ENCODE data around the gene MACIR. TPM values are rescaled to one million over a fixed set of nuclear protein-coding genes. Genes with fewer than 3 reads are reported as not detected.

MACIR gene
- total and polyA plus RNA-seq, 9 of the 15 experiments (the other 6 are each of a cell fraction or from before 2014, with no cell fraction given): 1.4 to 11.6 (median 9.4) TPM

DNA sequence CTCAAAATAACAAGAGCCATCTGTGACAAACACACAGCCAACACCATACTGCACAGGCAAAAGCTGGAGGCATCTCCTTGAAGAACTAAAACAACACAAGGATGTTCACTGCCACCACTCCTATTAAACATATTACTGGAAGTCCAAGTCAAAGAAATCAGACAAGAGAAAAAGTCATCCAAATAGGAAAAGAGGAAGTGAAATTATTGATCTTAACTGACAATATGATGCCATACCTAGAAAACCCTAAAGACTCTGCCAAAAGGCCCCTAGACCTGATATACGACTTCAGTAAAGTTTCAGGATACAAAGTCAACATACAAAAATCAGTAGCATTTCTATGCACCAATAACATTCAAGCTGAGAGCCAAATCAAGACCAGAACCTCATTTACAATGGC is 30.0 kb upstream of the MACIR start:
- peak; percentile 69; the same call in 1 of the 2 replicates for TF ChIP-seq SPI1 (IDR thresholded peaks at IDR 0.05; ENCODE audit: borderline replicate concordance, low read depth, low read length)
- no peak; the same call in 1 of the 2 replicates for TF ChIP-seq EP300 (IDR thresholded peaks at IDR 0.05; ENCODE audit: low read length)
- no TSS peak for BruUV-seq (replicated peaks)
- DNase-seq (ENCODE audit: extremely low read depth in 1 of 4, low spot score in 3 of 4): no peak
- Histone ChIP-seq H3K27ac (ENCODE audit: extremely low read depth, low read depth, low read length) (no peak overlapping the region), H3K36me3 (ENCODE audit: control insufficient read depth, insufficient read depth, low read length) (no peaks in the 10 kb centered on the region), H2AFZ (ENCODE audit: low read depth, low read length) (no peak overlapping the region), H3K9me1 (ENCODE audit: control insufficient read depth, insufficient read depth, low read length) (no peaks in the 10 kb centered on the region), H3K9ac (ENCODE audit: insufficient read depth in 1 of 2, low read depth in 2 of 2, low read length in 2 of 2) (no peak overlapping the region), H3K79me2 (ENCODE audit: control insufficient read depth, insufficient read depth, low read length) (no peaks in the 10 kb centered on the region), H3K9me3 (replicated peaks; ENCODE audit: control insufficient read depth, insufficient read depth, low read depth, low read length) (no peaks in the 10 kb centered on the region), H4K20me1 (replicated peaks; ENCODE audit: control insufficient read depth, insufficient read depth, low read length) (no peaks in the 10 kb centered on the region), H3K4me2 (ENCODE audit: insufficient read depth, low read length) (no peak overlapping the region), H3K4me3 (no peak overlapping the region), H3K4me1 (replicated peaks in 1 of 2; ENCODE audit: control insufficient read depth in 2 of 2, insufficient read depth in 2 of 2, low read length in 2 of 2) (peaks cover 0 to 5% of the 10 kb centered on the region in 2 experiments; a peak in 2 of 5 replicates), H3K27me3 (ENCODE audit: control insufficient read depth in 2 of 2, insufficient read depth in 2 of 2, low read length in 2 of 2) (peaks cover 0 to 2% of the 10 kb centered on the region in 2 experiments; a peak in 2 of 5 replicates)
- in situ Hi-C loops (cut with MboI): loop anchor here (10.0 kb wide), 2 partner anchors 454 to 694 kb away; no protein-coding TSS in a partner anchor
- POLR2A ChIA-PET: no interaction called here
- no peak for FAIRE-seq
- ATAC-seq: no peak
- 0% methylated on average over 1 of the region's 1 CpG for WGBS (ENCODE audit: insufficient coverage, low coverage, missing lambda C conversion rate)
- intact Hi-C loops (cut with micrococcal nuclease): loop anchor here (10.0 kb wide), 1 partner anchor 164 kb away; no protein-coding TSS in a partner anchor
- CTCF ChIA-PET (ENCODE audit: low intra/inter-chr PET ratio): interaction anchor here (0.7 kb wide), 1 partner anchor 189 kb away, joined by 3 read pairs; no protein-coding TSS in a partner anchor

DNA sequence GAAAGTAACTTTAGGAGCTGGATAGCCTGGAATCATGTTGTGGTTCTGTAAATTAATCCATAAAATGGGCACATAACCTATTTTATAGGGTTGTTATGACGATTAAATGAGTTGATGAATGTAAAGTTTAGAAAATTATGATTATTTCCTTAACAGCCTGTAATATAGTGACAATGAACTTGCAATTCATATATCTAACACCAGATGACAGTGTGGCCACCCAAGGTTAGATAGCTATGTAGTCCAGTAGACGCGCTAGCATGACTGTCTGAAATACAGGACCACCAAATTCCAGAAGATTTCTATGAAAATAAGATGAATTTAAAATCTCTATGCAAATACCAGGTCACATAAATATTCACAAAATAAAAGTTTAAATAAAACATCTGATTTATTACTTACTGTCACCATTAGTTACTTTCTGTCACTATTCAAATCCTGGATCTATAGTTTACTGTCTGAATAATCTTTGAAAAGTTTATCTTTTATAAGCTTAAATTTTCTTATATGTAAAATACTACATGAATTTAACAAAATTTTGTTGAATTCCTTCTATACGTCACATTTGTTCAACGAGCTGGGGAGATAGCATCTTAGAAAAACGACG is 26.1 kb upstream of the MACIR start:
- Histone ChIP-seq H3K4me3 (no peak overlapping the region), H2AFZ (ENCODE audit: low read depth, low read length) (no peak overlapping the region), H3K79me2 (ENCODE audit: control insufficient read depth, insufficient read depth, low read length) (no peaks in the 10 kb centered on the region), H3K9me3 (replicated peaks; ENCODE audit: control insufficient read depth, insufficient read depth, low read depth, low read length) (no peaks in the 10 kb centered on the region), H3K9me1 (ENCODE audit: control insufficient read depth, insufficient read depth, low read length) (no peaks in the 10 kb centered on the region), H3K27ac (ENCODE audit: extremely low read depth, low read depth, low read length) (no peak overlapping the region), H3K4me2 (ENCODE audit: insufficient read depth, low read length) (no peak overlapping the region), H4K20me1 (replicated peaks; ENCODE audit: control insufficient read depth, insufficient read depth, low read length) (no peaks in the 10 kb centered on the region), H3K36me3 (ENCODE audit: control insufficient read depth, insufficient read depth, low read length) (no peaks in the 10 kb centered on the region), H3K9ac (ENCODE audit: insufficient read depth in 1 of 2, low read depth in 2 of 2, low read length in 2 of 2) (no peak overlapping the region), H3K27me3 (ENCODE audit: control insufficient read depth in 2 of 2, insufficient read depth in 2 of 2, low read length in 2 of 2) (peaks cover 0 to 4% of the 10 kb centered on the region in 2 experiments; a peak in 2 of 5 replicates), H3K4me1 (replicated peaks in 1 of 2; ENCODE audit: control insufficient read depth in 2 of 2, insufficient read depth in 2 of 2, low read length in 2 of 2) (no peaks in the 10 kb centered on the region)
- FAIRE-seq: peak; percentile 83
- peak; percentile 96 for ATAC-seq
- in situ Hi-C loops (cut with MboI): loop anchor here (5.0 kb wide), 1 partner anchor 240 kb away; no protein-coding TSS in a partner anchor
- WGBS (ENCODE audit: insufficient coverage, low coverage, missing lambda C conversion rate): 52% methylated on average over 7 of the region's 7 CpGs
- no TSS peak for BruUV-seq (replicated peaks)
- intact Hi-C loops (cut with micrococcal nuclease): loop anchor here (1.0 to 10.0 kb wide), 3 partner anchors 62 to 243 kb away; no protein-coding TSS in a partner anchor
- ChIA-PET POLR2A (interaction anchor here (1.1 kb wide), 1 partner anchor 8 kb away, joined by 4 read pairs; no protein-coding TSS in a partner anchor), CTCF (ENCODE audit: low intra/inter-chr PET ratio) (interaction anchor here (1.6 to 4.2 kb wide), 2 partner anchors 243 to 245 kb away, joined by 5 to 27 read pairs; no protein-coding TSS in a partner anchor)
- DNase-seq (ENCODE audit: extremely low read depth in 1 of 4, low spot score in 3 of 4): peak; percentile 32 to 52 (median 39)
- TF ChIP-seq ILK (tag; IDR thresholded peaks at IDR 0.05; ENCODE audit: borderline replicate concordance, low read depth): no peak
- TF ChIP-seq ZNF384 (IDR thresholded peaks at IDR 0.05; ENCODE audit: low read depth, low read length): no peak
- TF ChIP-seq NR4A1 (CRISPR knock-in tag; IDR thresholded peaks at IDR 0.05): no peak
- no peak for TF ChIP-seq NR4A1 (tag; IDR thresholded peaks at IDR 0.05)
- TF ChIP-seq TFAM (CRISPR knock-in tag; conservative IDR thresholded peaks at IDR 0.05): no peak
- no peak for TF ChIP-seq CBX3 (IDR thresholded peaks at IDR 0.05; ENCODE audit: borderline replicate concordance in 1 of 2, low read length in 2 of 2)
- TF ChIP-seq ZNF717 (CRISPR knock-in tag; IDR thresholded peaks at IDR 0.05): no peak
- TF ChIP-seq RAD21 (CRISPR knock-in tag; conservative IDR thresholded peaks at IDR 0.05 in 1 of 2, IDR thresholded peaks at IDR 0.05 in 1 of 2): peak; percentile 89 to 92
